ENCODE results near the gene LOC128125822.
"Not testable (repeated sequence)": the region's sequence is repeated elsewhere in the genome, so short reads cannot be mapped to it uniquely, and the experiment has no call there.

The LOC128125822 gene

DNA sequence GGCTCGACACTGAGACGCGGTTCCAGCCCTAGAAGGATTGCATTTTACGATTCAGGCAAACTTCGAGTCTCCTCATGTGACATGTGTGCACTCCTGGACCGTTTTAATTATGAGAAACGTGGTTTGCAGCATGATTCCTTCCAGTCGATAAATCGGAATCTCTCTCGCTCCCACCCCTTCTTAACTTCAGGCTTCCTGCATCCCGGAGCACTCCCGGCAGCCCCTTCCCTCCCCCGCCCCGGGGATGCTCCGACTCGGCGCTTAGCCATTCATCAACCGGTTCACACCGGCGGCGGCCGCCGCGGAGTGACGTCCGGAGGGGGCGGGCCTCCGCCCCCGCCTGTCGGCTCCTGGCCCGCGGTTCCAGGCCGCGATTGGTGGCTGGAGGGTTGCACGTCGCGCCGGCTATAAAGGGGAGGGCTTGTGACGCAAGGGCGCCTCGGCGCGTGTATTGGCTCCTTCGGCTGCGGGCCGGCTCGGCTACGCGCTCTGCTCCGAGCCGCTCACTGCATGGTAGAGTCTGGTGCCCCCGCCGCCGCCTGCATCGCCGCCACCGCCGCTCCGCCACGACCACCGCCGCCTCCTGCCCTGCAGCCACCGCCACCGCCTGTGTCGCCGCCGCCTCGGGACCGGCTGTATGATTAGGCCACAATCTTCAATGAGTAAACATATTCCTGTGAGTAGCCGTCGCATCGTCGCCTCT is at the start of gene LOC128125822, which contains the start of gene PTP4A1:
Gene LOC128125822, plus strand, starts transcription at position 437 of the 703 bp plus-strand sequence.
Gene PTP4A1, plus strand, starts transcription at position 437 of the 703 bp plus-strand sequence. CDS start 4,401 bp downstream, outside the sequence.
- DNase-seq (ENCODE audit: low read depth in 2 of 2), result peak; percentile 86 to 89

DNA sequence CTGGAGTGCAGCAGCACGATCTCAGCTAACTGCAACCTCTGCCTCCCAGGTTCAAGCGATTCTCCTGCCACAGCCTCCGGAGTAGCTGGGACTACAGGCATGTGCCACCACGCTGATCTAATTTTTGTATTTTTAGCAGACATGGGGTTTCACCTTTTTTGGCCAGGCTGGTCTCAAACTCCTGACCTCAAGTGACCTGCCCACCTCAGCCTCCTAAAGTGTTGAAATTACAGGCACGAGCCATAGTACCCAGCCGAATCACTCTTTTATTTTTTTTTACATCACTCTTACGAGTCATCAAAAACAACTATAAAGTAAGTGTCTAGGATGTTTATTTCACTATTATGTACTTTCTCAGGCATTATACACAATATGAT is 49.4 kb upstream of the LOC128125822 start:
- not testable (repeated sequence) for DNase-seq (ENCODE audit: low read depth in 2 of 2)

DNA sequence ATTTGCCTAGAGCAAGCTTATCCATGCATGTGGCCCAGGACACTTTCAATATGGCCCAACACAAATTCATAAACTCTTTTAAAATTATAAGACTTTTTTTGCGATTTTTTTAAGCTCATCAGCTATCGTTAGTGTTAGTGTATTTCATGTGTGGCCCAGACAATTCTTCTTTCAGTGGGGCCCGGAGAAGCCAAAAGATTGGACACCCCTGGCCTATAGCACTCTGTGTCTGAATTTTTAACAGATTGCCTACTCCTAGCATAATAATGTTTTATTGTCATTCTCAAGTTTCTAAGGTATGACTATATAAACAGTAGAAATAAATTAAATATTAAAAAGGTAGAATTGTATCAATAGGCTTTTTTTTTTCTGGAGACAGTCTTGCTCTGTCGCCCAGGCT is 48.6 kb upstream of the LOC128125822 start:
- DNase-seq (ENCODE audit: low read depth in 2 of 2), result no peak

DNA sequence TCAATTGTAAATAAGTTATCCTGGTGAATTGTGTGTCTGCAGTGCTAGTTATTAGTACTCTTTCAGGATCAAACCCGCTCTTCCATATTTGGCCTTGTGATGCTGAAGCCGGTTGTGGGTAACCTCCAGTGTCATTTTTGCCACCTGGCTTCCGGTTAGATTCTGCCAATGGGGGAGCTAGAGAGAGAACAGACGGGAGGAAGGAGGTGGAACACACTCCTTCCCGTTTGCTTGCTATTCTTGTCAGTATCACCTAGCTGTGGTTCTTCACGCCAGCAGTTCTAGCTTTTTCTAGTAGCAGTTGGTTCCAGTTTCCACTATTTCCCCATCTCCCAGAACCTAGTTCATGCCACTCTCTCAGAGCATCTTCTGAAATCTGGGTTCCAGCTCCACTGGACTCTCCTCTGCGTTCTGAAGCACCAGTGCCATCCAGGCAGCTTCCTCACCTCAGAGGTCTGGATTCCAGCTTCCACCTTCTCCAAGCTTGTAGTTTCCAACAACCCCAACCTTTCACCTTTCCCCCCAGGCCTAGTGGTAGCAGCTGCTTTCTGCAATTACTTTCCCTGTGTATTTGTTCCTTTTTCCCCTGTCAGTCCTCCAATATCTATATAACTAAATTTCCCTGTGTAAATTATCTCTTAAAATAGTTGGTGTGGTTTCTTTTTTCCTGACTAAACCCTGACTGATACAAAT is 46.9 kb upstream of the LOC128125822 start:
- DNase-seq (ENCODE audit: low read depth in 2 of 2), result no peak

DNA sequence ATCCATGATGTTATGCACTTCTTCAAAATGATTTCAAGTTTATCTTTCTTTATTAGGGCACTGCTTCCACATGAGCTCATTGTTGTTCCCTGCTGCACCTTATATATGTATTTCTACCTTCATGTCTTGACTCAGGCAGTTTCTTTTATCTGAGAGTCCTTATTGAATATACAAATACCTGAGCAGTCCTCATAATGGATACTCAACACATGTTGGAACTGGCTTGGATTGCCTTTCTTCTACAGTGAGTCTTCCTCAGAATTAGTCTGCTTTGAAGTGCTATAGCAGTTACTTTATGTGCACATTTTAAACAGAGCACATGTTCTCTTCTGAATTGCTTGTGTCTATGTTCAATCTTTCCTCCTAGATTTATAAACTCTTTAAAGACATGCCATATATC is 45.3 kb upstream of the LOC128125822 start:
- no peak for DNase-seq (ENCODE audit: low read depth in 2 of 2)

DNA sequence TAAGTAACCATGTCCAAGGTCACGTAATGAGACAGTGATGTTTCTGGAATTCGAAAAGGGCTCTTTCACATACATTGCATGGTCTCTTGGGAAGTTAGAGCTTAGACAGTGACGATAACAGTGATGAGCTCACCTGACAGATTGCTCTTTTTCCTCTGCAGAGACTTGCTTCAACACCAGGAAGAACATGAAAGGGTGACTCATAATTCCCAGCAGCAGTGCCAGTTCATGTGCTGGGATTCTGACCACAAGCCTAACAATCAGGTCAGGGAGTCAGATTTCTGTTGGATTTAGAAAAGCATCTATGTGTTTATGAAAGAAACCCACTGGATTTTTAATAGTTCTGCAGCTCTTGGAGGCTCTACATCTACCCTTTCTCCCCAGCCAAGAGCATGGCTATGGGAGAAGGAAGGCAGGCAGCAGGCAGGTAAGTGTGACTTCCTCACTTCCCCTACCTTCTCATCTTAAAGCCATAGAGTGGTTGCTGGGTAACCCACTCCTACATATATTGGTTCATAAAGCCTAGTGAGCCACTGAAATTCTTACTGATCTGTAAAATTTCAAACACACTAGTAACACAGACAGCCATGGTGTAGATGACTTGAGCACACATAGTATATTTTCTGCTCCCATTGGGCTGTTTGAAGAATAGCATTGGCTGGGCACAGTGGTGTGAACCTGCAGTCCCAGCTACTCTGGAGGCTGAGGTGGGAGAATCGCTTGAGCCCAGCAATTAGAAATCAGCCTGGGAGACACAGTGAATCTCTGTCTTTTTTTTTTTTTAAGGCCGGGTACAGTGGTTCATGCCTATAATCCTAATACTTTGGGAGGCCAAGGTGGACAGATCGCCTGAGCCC is 44.4 kb upstream of the LOC128125822 start:
- no peak for DNase-seq (ENCODE audit: low read depth in 2 of 2)

DNA sequence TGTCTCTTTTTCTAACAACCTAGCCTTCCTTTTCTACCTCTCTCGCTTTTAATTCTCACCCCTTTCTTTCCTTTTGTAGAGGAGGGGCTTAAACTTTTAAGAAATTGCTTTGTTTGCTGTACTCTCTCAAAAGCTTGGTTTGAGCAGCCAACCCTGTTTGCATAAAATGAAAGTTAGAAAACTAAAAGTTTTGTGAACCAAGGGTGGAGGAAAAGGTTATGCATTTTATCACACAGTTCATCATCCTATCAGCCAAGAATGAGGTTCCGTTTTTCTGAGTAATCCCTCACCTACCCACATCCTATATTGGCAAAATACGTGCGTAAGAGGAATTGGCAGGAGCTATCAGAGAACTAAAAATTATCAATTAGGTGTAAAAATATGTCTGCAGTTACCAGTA is 42.8 kb upstream of the LOC128125822 start:
- DNase-seq (ENCODE audit: low read depth in 2 of 2), result no peak

DNA sequence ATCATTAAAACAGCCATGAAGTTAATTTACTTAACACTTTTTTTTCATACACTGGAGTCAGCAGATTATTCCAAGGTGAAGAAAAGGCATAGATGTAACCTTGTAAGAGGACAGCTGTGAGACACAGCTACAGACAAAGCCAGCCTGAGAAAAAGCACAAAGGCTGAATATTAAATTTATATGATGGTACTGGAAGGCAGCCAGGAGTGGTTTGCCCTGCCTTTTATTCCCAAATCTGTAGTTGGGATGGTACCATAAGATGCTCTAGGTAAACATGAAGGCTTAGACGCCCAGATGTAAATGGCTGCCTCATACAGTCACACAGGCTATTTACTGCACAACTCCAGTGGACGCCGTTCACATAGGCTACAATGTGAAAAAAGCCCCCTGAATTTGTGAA is 42.1 kb upstream of the LOC128125822 start:
- no peak for DNase-seq (ENCODE audit: low read depth in 2 of 2)

DNA sequence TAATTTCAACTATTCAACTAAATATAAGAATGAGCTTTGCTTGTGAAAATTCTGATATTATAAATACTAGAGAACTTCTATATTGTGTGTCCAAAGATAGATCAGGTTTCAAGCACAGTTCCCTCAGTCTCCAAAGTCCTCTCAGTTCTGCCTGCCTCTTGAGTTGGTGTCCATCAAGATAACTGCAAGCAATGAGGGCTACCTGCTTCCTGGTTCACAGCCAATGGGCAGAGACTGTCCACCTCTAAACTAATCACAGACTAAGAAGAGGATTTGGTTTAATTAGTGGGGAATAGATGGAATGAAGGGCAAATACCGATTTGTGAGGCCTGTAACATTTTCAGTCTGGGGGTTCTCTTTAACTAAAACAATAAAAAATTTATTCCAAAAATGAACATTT is 41.3 kb upstream of the LOC128125822 start:
- DNase-seq (ENCODE audit: low read depth in 2 of 2), result no peak

DNA sequence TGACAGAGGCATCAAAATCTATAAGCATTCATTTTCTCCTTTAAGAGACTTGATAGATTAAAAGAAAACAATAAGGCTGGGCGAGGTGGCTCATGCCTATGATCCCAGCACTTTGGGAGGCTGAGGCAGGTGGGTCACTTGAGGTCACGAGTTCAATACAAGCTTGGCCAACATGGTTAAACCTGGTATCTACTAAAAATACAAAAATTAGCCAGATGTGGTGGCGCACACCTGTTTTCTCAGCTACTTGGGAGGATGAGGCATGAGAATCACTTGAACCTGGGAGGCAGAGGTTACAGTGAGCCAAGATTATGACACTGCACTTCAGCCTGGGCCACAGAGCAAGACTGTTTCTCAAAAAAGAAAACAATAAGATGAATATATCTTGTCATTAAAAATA is 39.3 kb upstream of the LOC128125822 start:
- DNase-seq (ENCODE audit: low read depth in 2 of 2), result no peak

DNA sequence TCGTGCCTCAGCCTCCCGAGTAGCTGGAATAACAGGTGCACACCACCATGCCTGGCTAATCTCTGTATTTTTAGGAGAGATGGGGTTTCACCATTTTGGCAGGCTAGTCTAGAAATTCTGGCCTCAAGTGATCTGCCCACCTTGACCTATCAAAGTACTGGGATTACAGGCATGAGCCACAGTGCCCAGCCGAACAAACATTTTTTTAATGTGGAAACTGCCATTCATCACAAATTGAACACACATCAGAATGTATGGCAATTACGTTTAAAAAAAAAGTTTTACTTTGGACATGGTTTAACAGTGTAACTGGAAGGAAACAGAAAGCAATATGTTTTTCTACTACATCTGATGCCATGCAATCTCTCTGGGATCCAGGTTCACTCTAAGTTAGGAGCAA is 38.3 kb upstream of the LOC128125822 start:
- no peak for DNase-seq (ENCODE audit: low read depth in 2 of 2)

DNA sequence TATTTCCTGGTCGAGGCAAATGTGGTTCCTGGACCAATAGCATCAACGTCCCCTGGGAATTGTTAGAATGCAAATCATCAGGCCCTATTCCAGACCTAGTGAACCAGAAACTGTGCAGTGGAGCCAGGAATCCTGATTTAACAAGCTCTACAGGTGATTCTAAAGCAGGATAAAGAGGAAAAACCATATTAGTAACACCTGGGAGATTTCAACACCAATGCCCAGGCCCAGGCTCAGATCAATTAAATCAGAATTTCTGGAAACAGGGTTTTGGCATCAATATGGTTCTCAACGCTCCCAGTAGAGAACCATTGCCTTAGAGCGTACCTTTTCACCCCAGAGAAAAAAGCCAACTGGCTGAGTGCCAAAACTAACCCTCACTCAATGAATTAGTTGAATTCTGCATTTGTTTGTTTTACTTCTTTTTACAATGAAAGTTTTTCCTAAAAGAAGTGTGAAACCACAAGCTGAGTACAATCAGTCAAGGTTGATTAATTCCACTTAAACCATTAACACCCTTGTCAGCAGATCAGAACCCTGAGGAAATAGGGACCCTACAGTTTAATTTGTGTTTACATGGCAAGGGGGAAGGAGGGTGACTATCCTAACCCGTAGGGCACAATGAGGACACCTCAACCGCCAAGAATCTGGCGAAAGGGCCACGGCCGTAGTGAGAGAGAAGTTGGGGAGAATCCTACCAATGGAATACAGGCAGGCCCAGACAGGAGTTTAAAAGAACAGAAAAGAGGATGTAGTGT is 34.9 kb upstream of the LOC128125822 start:
- DNase-seq (ENCODE audit: low read depth in 2 of 2), result no peak

DNA sequence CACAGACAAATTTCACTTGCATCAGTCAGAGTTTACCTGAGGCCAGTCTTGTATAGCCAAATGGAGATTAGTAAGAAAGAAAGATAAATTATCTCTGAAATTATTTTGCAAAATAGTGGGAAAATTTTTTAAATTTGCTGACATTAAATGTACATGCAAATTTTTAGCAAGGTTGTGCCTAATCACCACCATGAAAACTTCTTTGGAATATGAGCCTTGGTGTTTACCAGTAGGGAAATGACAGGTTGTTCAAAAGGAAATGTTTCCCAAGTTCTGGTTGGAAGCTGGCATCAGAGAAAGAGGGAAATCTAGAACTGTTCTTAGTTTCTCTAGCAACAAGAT is 34.4 kb upstream of the LOC128125822 start:
- no peak for DNase-seq (ENCODE audit: low read depth in 2 of 2)

DNA sequence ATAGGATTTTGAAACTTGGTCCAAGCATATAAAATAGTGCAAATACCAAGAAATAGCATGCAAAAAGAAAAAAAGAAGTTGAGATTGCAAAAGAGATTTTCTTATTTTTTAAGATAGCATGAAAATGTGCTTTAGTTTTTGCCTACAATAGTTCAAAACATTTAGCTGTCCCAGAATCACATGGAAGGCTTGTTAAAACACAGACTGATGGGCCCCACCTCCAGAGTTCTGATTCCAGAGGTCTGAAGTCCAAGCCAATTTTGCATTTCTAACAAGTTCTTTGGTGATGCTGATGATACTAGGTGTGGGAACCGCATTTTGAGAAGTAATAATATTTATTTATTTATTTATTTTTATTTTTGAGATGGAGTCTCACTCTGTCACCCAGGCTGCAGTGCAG is 33.7 kb upstream of the LOC128125822 start:
- no peak for DNase-seq (ENCODE audit: low read depth in 2 of 2)

DNA sequence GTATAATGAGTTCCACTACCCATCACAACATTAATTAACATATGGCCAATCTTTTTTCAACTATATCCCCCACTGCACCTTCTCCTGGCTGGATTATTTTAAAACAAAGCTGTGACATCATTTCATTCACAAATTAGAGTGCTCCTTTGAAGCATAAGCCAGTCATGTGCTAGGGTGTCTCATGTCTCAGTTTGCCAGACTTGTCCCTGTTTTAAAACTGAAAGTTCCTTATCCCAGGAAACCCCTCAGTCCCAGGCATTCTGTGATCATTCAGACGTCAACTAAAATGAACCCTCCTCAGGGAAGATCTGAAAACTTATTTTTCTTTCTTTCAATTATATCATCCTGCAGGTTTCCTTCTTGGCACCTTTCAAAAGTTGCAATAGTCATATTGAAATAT is 29.3 kb upstream of the LOC128125822 start:
- no peak for DNase-seq (ENCODE audit: low read depth in 2 of 2)

DNA sequence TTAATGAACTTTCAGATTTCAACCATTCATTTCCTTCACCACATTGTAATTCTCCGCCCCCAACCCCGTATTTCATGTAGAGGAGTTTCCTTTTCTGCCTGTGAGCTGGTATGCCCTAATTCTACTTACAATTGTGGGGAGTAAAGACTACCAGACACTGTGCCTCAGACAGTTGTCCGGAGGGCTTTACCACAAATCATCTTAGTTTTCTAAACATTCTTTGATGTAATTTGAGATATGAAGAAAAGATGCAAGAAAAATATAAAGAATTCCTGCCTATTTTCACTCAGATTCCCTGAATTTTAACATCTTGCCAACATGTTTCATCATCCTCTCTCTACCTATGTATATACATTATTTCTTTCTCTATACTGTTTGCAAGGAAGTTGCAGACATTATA is 28.3 kb upstream of the LOC128125822 start:
- no peak for DNase-seq (ENCODE audit: low read depth in 2 of 2)

DNA sequence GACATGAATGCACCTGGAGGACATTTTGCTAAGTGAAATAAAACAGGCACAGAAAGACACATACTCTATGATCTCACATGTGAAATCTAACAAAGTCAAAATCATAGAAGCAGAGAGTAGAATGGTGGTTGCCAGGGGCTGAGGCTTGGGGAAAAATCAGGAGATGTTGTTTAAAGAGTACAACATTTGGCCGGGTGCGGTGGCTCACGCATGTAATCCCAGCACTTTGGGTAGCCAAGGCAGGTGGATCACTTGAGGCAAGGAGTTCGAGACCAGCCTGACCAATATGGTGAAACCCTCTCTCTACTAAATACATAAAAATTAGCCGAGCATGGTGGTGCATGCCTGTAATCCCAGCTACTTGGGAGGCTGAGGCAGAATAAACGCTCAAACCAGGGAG is 26.0 kb upstream of the LOC128125822 start:
- DNase-seq (ENCODE audit: low read depth in 2 of 2), result no peak

DNA sequence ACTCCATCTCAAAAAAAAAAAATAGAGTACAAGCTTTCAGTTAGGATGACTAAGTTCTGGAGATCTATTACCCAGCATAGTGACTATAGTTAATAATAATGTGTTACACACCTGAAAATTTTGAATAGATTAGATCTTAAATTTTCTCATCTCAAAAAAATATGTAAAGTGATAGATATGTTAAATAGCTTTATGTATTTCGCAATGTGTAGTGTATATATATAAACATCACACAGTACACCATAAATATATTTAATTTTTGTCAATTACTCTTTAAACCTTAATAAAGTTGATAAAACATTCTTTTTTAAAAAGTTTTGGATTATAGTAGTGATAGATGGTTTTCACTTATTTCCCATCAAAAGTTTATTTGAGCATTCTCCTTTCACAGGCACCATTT is 25.6 kb upstream of the LOC128125822 start:
- no peak for DNase-seq (ENCODE audit: low read depth in 2 of 2)

DNA sequence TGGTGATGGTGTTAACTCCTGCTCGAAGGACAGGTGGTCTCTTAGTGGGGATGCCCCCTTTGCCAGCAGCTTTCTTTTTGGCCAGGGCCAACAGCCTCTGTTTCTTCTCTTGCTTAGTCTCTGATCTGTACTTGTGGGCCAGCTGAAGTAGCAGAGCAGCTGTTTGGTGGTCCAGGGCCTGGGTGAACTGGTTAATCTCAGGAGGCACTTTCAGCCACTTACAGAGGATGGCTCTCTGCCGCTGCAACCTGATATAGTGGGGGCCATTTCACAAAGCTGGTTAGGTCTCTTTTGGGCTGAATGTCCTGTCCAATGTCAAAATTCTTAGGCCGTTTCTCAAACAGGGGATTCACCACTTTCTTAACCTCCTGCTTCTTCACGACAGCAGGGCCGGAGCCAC is 23.2 kb upstream of the LOC128125822 start:
- DNase-seq (ENCODE audit: low read depth in 2 of 2), result no peak

DNA sequence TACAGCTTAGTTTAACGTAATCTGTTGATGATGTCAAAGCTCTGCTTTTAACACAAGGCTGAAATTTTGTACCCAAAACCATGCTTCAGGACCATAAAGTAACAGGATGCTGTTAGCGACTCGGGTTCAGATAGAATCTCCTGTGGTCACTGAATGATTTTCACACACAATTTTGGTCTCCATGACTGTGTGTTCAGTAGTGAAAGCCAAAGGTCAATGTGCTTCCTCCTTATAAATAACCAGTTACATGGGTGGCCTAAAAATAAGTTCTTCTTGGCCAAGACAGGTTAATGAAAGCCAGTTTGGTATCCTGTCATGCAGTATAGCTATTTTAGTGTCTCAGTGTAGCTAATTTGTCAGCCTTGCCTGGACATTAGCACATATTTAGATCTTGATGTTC is 19.1 kb upstream of the LOC128125822 start:
- no peak for DNase-seq (ENCODE audit: low read depth in 2 of 2)

DNA sequence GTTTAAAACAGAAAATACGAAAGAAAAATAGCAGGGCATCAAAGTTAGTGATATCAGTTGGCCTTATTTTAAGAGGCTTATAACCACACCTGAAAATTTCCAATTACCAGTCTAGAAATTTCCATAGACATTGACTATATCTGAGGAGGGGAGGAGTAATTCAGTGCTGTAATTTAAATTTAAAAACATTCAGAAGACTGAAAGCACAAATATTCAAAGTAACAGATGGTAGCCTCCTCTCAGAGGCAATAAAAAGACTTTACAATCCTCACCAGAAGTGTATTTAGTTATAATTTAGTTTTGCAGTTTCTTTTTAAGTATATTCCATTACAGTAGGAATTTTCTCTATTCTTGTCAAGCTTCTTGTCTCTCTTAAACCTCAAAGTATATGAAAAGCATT is 18.4 kb upstream of the LOC128125822 start:
- DNase-seq (ENCODE audit: low read depth in 2 of 2), result no peak

DNA sequence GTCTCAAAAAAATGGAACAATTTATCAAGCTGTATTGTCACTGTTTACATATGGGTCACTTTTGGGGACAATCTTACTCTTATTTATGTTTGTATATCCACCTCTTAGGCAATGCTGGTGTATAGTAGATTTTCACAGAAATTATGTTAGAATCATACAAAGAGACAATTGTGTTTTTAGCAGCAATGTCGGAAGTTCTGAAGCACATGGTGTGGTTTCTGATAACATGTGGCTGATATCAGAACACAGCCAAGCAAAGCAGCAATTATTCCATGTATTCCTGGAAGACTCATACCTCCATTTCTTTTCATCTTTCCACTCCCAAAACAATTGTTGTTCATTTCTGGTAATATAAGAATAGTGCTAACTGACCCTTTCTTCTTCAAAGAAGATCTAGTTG is 17.5 kb upstream of the LOC128125822 start:
- DNase-seq (ENCODE audit: low read depth in 2 of 2), result no peak
